Ascending aorta (tissue), 2 donors: ENCODE measurements around the gene DTX3. TPM values are rescaled to one million over a fixed set of nuclear protein-coding genes. Genes with fewer than 3 reads are reported as not detected.
"Not testable (repeated sequence)": the region's sequence is repeated elsewhere in the genome, so short reads cannot be mapped to it uniquely, and the experiment has no call there.

Experiments used
- DNase-seq, 2 donors: peaks; one replicate each; pipeline ENCODE4 v3.0.0-alpha.2; 2019; ENCODE audit warnings: low spot score in 2 of 2
- H3K27ac ChIP-seq, 2 donors: fragments of 200-600 bp; sonication (generic); one replicate each; pipeline ENCODE4 v1.5.1; 2016 to 2017; ENCODE audit warnings: mild to moderate bottlenecking in 1 of 2
- H3K27me3 ChIP-seq: fragments of 200-600 bp; sonication (generic); one replicate; pipeline ENCODE4 v1.5.1; 2017
- H3K36me3 ChIP-seq, 2 donors: fragments of 200-600 bp; sonication (generic); one replicate each; pipeline ENCODE4 v1.5.1; 2016
- H3K4me1 ChIP-seq, 2 donors: fragments of 200-600 bp; sonication (generic); one replicate each; pipeline ENCODE4 v1.5.1; 2016 to 2017; ENCODE audit warnings: mild to moderate bottlenecking in 1 of 2
- H3K4me3 ChIP-seq, 2 donors: fragments of 200-600 bp; sonication (generic); one replicate each; pipeline ENCODE4 v1.5.1; 2016 to 2017; ENCODE audit warnings: mild to moderate bottlenecking in 1 of 2
- H3K9me3 ChIP-seq, 2 donors: fragments of 200-600 bp; sonication (generic); one replicate each; pipeline ENCODE4 v1.5.1; 2016
- CTCF ChIP-seq, 3 experiments: fragments of 200-600 bp in 2 of 3; fragments of 450-650 bp in 1 of 3; sonication (generic) in 2 of 3; IDR thresholded peaks; one replicate each; pipeline ENCODE4 v1.5.1; 2016 to 2019; ENCODE audit warnings: antibody characterized with exemption in 3 of 3, mild to moderate bottlenecking in 1 of 3, moderate library complexity in 1 of 3
- intact Hi-C: fragments of 100-400 bp; cut with DNase I; formaldehyde crosslinking; loops from one replicate; pipeline ENCODE4 v1.15.1; 2023
- total RNA-seq: library from RNA; depleted of rRNA; stranded (reverse); fragments of >200 nt; gene quantifications from one replicate; pipeline ENCODE4 v1.1.0, GENCODE V29; 2016

The DTX3 gene
- total RNA-seq, 1 donor from 2014 or later = 33.5 TPM

- intact Hi-C loops = loop anchor here (2.0 kb wide), 1 partner anchor 62 kb away; the partner anchor contains the start of gene OS9
These were observed 27.7 kb downstream of the DTX3 start for GRCh38 chr12:57632073-57632957.

GRCh38 chr12:57632958-57633840, 28.6 kb downstream of the DTX3 start, which contains the start of gene B4GALNT1:
Gene B4GALNT1 (minus strand): TSS chr12:57633201. CDS start chr12:57632132, 1,069 bp downstream.
- intact Hi-C loops = loop anchor here (2.0 kb wide), 1 partner anchor 62 kb away; the partner anchor contains the start of gene OS9
- peak; percentile 87 to 96 (median 92) for TF ChIP-seq CTCF (IDR thresholded peaks at IDR 0.05)
- no peak within 1 kb of the TSS for H3K27ac ChIP-seq

More at GRCh38 chr12:57632073-57632957, 27.7 kb downstream of the DTX3 start:
- no peak for DNase-seq
- no peaks in the 10 kb centered on the region for H3K36me3 ChIP-seq
- peaks cover 4 to 7% of the 10 kb centered on the region in 2 donors for H3K4me1 ChIP-seq
- H3K27me3 ChIP-seq = no peaks in the 10 kb centered on the region
- peak overlapping the region; percentile 69 to 82 for H3K4me3 ChIP-seq
- no peaks in the 10 kb centered on the region for H3K9me3 ChIP-seq
- no peak for TF ChIP-seq CTCF (IDR thresholded peaks at IDR 0.05)
- no peak overlapping the region for H3K27ac ChIP-seq

GRCh38 chr12:57636731-57637130, 32.1 kb downstream of the DTX3 start:
- intact Hi-C loops = not testable (repeated sequence)

More at GRCh38 chr12:57632958-57633840, 28.6 kb downstream of the DTX3 start, which contains the start of gene B4GALNT1:
- no peaks in the 10 kb centered on the region for H3K27me3 ChIP-seq
- H3K4me1 ChIP-seq = peaks cover 4 to 7% of the 10 kb centered on the region in 2 donors
- peak within 1 kb of the TSS; percentile 69 to 82 for H3K4me3 ChIP-seq
- no peaks in the 10 kb centered on the region for H3K36me3 ChIP-seq
- H3K9me3 ChIP-seq = no peaks in the 10 kb centered on the region
- peak in 1 of 2 donors; percentile 79 for DNase-seq

GRCh38 chr12:57637364-57637763, 32.7 kb downstream of the DTX3 start:
- H3K9me3 ChIP-seq = no peaks in the 10 kb centered on the region
- H3K4me1 ChIP-seq = peaks cover 0 to 4% of the 10 kb centered on the region in 2 donors
- DNase-seq = no peak
- H3K36me3 ChIP-seq = no peaks in the 10 kb centered on the region
- peaks cover 3% of the 10 kb centered on the region for H3K27me3 ChIP-seq
- no peak overlapping the region for H3K27ac ChIP-seq
- H3K4me3 ChIP-seq = no peak overlapping the region
- TF ChIP-seq CTCF (IDR thresholded peaks at IDR 0.05) = no peak
- intact Hi-C loops = no loop called here

More at GRCh38 chr12:57636731-57637130, 32.1 kb downstream of the DTX3 start:
- not testable (repeated sequence) for DNase-seq, H3K27me3 ChIP-seq, H3K36me3 ChIP-seq, H3K27ac ChIP-seq, H3K4me3 ChIP-seq, H3K9me3 ChIP-seq, H3K4me1 ChIP-seq

GRCh38 chr12:57638096-57638495, 33.5 kb downstream of the DTX3 start:
- H3K27me3 ChIP-seq = peaks cover 3% of the 10 kb centered on the region
- intact Hi-C loops = no loop called here

More at GRCh38 chr12:57638096-57638495, 33.5 kb downstream of the DTX3 start:
- H3K9me3 ChIP-seq = no peaks in the 10 kb centered on the region
- no peak overlapping the region for H3K27ac ChIP-seq
- no peak for DNase-seq
- peaks cover 0 to 4% of the 10 kb centered on the region in 2 donors for H3K4me1 ChIP-seq
- H3K36me3 ChIP-seq = no peaks in the 10 kb centered on the region
- H3K4me3 ChIP-seq = no peak overlapping the region
- no peak for TF ChIP-seq CTCF (IDR thresholded peaks at IDR 0.05)
